CD4-positive, alpha-beta T cell treated with Interleukin-6 for 4 hours (primary cell): ENCODE results near the gene KLK13.

Experiments
- DNase-seq: peaks from one replicate; pipeline ENCODE4 v3.0.0-alpha.2; 2020; ENCODE audit warnings: mixed read lengths

The KLK13 gene

DNA sequence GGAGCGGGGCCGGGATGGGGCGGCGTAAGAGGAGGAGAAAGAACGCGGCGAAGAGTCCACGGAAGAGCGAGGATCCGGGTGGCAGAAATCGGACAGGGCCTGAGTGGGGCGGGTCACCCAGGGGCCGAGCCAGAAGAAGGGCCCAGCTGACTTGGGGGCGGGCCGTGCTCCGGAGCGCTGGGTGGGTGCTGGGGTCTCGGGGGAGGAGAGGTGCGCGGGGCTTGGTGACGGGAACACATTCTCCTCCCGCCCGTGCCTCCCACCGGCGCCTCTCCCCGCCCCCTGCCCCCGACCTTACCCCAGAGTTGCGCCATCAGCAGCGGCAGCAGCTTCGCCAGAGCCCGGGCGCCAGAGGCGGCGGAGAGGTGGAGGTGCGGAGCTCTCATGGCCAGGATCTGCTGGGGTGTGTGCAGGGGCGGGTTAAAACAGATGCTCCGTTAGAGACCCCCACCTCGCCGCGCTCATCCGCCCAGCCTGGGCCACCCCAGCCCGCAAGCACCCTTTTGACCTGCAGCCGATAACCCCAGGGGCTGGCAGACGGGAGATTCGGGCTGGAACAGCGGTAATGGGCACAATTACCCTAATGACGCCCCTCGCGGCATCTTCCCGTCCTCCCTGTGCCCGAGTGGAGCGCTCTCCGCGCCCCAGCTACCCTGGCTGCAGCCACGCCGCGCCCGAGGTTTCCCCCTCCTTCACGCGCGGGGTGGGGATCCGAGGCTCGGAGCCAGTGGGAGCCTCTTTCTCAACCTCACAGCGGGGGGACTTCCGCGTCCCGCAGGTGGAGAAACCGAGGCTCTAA is 45.9 kb downstream of the KLK13 start:
- DNase-seq: no peak

DNA sequence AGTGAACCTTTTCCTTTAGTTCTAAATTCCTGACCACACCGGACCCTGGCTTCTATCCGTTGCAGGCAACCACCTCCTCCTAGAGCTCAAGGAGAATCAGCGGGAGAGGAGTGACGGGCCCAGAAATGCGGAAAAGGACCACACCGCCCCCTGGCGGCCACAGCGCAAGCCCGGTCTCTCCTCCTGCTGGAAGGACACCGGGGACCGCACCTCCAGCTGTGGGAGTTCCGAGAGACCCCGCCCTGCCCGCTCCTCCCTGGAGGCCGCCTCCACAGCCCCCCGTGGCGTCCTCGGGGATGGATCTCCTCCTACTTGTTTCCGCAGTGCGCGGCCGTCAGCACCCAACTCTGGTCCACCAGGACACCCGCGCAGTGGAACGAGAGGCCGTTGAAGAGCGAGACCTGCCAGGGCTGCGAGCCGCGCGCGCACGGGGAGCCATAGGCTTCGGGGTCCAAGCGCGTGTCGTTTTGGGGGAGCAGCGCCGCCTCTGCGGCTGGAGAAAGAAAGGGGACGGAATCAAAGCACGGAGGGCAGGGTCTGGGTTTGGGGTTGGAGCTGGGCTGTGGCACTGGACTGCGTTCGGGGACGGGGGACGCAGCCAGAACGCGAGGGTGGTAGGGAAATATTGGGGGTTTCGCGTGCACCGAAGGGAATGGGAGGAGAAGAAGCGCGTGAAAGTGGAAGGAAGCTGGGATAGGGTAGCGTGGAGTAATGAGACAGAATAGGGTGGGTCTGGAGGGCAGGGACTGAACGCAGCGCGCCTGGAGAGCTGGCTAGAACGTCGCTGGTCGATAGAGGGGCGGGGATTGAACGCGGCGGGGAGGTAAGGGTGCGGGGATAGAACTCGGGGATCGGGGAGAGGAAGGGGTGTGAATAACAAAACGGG is 47.9 kb downstream of the KLK13 start:
- no peak for DNase-seq

DNA sequence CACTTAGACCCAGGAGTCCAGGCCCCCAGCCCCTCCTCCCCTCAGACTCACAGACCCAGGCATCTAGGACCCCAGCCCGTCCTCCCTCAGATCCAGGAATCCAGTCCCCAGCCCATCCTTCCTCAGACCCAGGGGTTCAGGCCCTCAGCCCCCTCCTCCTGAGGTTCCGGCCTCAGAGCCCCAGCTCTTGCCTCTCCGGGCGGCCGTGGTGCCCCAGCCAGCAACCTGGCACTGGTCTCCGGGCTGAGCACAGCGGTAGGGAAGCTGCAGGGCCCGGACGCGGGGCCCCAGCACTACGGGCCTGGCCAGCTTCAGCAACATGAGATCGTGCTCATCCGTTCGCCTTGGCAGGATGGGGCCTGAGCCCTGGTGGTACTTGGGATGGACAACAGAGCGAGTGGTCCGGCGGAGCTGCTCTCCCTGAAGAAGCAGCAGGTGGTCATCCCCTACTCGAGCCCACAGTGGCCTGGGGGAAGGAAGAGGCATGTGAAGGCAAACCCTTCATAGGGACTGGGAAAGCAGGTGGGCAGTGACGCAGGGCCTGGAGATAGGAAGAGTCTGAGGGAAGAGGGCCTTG is 49.1 kb downstream of the KLK13 start:
- no peak for DNase-seq

DNA sequence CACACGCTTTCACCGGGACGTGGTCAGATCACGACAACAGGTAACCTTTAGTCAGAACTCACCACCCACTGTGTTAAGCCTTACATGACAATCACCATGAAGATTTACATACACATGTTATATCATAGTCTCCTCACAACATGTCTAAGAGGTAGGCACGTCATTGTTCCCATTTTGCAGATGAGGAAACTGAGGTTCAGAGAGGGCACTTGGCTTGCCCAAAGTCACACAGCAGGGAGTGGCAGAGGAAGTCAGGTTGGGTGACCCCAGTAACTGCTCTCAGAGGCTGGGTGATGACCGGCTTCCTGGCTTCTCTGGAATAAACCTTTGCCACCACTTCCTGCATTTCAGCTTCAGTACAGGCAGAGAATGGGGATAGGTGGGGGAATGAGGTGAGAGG is 50.6 kb downstream of the KLK13 start:
- no peak for DNase-seq

DNA sequence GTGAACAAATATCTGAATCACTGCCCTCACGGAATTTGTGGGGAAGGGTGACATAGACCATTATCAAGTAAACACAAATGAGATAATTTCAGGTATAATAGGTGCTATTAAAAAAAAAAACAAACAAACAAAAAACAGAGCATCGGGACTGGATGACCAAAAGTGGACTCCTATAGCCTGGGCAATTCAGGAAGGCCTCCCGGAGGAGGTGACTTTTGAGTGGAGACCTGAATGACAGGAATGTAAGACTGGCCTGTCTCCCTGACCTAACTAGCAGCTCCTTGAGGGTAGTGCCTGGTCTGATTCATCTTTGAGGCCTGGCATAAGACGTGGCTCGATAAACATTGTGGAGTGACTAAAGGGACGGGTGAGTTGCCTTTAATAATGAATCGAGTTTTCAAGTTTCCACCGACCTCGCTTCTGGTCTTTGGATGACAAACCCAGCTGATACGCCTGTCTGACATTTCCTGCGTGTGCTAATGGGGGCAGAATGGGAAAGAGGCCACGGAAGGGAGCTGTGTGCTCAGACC is 52.2 kb downstream of the KLK13 start:
- no peak for DNase-seq

DNA sequence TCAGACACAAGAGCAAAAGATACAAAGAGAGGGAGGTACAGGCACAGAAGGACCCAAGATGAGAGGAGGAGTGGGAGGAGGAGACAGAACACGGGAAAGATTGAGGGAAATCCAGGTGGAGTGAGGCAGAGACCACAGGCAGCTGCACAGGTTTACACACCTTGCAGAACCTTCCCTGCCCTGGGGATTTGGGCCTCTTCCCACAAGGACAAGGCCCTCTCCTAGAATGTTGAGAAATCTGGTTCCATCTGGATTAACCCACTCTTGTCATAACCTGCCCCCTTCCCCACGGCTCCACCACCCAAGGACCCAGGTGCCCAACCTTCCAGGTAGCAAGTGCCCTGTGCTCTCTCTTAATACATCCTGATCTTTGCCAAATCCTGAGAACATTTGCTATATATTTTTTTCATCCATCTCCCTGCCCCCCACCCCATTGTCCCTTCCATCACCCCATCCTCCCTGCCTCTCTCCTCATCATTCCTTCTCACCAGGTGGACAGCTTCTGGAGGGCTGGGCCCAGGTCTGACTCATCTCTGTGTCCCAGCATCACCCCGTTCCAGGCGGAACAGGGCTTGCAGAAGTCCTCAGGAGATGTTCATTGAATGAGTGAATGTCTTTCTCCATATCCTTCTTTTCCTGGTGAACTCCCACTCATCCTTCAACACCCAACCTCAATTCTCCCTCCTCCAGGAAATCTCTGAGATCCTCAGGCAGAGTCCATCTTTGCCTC is 54.7 kb downstream of the KLK13 start:
- DNase-seq: no peak

DNA sequence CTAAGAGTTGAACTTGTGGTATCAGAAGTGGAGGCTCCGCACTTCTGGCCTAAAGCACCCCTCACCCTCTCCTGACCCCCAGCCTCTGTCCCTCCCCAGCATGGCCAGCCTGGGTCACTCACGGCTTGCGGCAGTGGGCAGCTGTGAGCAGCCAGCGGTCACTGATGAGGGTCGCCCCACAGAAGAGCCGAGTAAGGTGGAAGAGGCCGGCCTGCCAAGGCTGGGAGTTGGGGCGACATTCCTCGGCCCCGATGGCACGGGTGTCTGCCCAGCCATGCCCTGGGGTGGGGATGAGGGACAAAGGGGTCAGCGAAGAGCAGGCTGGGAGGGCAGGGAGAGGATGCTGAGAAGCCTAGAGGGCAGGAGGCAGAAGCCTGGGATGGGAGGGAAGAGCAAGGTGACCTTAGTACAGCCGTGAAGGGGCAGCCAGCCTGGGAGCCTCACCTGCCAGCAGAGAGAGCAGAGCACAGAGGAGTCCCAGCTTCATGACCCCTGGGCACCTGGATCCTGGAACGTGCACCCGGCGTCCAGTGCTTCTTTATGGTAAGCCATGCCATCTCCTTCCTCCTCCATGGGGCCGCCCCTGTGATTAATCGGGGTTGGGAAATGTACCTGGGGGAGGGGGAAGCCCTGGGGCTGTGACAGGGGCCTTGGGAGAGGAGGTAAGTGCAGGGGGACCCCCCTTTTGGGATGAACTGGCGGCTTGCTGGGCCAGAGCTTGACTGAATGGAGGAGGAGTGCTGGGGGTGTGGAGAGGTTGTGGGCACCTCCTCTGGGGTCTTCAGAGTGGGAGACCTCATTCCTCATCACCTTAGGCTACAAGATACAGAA is 55.6 kb downstream of the KLK13 start:
- DNase-seq: no peak

DNA sequence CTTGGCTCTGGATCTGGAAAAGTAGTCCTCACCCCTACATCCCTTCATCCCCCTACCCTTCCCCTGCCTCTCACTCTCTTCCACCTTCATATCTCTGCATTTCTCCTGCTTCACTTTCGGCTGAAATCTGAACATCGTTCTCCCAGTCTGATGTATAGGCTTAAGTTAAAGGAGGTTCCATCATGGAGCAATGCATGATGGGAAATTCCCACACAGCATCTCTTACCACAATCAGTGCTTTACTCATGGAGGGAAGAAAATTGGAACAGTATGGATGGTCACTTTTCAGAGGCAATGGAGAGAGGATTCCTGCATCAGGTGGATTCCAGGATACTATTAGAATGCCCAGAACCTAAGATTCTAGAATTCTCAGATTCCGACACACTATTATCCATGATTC is 57.4 kb downstream of the KLK13 start:
- no peak for DNase-seq

DNA sequence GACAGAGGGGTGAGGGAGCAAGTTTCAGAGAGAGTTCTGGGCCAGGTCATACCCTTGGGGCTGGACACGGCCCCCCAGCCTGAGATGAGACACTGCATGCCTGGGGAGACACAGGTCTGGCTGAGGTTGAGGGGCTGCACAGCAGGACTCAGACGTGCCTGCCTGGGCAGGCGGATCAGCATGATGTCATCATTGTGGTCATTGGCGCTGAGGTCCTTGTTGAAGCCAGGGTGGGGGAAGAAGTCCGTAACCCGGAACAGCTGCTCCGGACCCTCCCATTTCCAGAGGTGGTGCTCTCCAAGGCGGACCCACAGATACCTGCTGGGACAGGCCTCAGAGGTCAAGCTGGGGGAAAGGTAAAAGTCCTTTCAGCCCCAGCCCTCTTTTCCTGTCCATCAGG is 58.5 kb downstream of the KLK13 start:
- no peak for DNase-seq
